Gastroesophageal sphincter (tissue), 4 donors: ENCODE data around the gene APOB. TPM values are rescaled to one million over a fixed set of nuclear protein-coding genes. Genes with fewer than 3 reads are reported as not detected.

Experiments used
- ATAC-seq: fragments of 150-250 bp; one replicate; pipeline ENCODE4 v1.9.1; 2016; ENCODE audit warnings: mild to moderate bottlenecking, moderate library complexity
- H3K27ac ChIP-seq, 4 donors: fragments of 200-600 bp; sonication (generic) in 3 of 4; 1 replicate in 3 of 4; 2 replicates in 1 of 4; pipeline ENCODE4 v1.5.1; 2016 to 2019
- H3K27me3 ChIP-seq: fragments of 200-600 bp; sonication (generic); one replicate; pipeline ENCODE4 v1.5.1; 2019
- H3K36me3 ChIP-seq, 2 donors: fragments of 200-600 bp; sonication (generic); one replicate each; pipeline ENCODE4 v1.5.1; 2019; ENCODE audit warnings: control low read depth in 1 of 2
- H3K4me1 ChIP-seq, 3 donors: fragments of 200-600 bp; sonication (generic); 1 replicate in 2 of 3; 2 replicates in 1 of 3; pipeline ENCODE4 v1.5.1; 2016 to 2019; ENCODE audit warnings: control low read depth in 2 of 3
- H3K4me3 ChIP-seq, 2 donors: fragments of 200-600 bp; sonication (generic); one replicate each; pipeline ENCODE4 v1.5.1; 2019; ENCODE audit warnings: mild to moderate bottlenecking in 1 of 2, moderate library complexity in 1 of 2
- H3K9me3 ChIP-seq, 3 donors: fragments of 200-600 bp; sonication (generic); one replicate each; pipeline ENCODE4 v1.5.1; 2017 to 2019; ENCODE audit warnings: control low read depth in 2 of 3
- CTCF ChIP-seq, 4 experiments: fragments of 200-600 bp in 2 of 4; fragments of 450-650 bp in 2 of 4; sonication (generic) in 1 of 4; IDR thresholded peaks; one replicate each; pipeline ENCODE4 v1.5.1; 2017 to 2019; ENCODE audit warnings: antibody characterized with exemption in 4 of 4, mild to moderate bottlenecking in 2 of 4, moderate library complexity in 2 of 4
- EP300 ChIP-seq: sonication (generic); formaldehyde crosslinking; IDR thresholded peaks from one replicate; pipeline ENCODE4 v1.6.1; 2017; ENCODE audit warnings: antibody characterized with exemption, mild to moderate bottlenecking
- POLR2A ChIP-seq, 2 donors: fragments of 450-650 bp; IDR thresholded peaks; one replicate each; pipeline ENCODE4 v1.6.1; 2017; ENCODE audit warnings: antibody characterized with exemption in 2 of 2, mild to moderate bottlenecking in 2 of 2, moderate library complexity in 1 of 2
- POLR2AphosphoS5 ChIP-seq: sonication (generic); formaldehyde crosslinking; IDR thresholded peaks from one replicate; pipeline ENCODE4 v1.6.1; 2017; ENCODE audit warnings: antibody characterized with exemption
- WGBS, 2 donors: methylation state at CpG; one replicate each; pipeline ENCODE4 v1.1.5; 2018; ENCODE audit warnings: low coverage in 1 of 2; 5-methylcytosine and 5-hydroxymethylcytosine counted together
- total RNA-seq, 4 donors: library from RNA; depleted of rRNA; stranded (reverse); fragments of >200 nt; gene quantifications; one replicate each; pipeline ENCODE4 v1.1.0, GENCODE V29; 2016

APOB gene
- total RNA-seq, 4 donors from 2014 or later, result 1.2 to 7.8 (median 2.8) TPM

GRCh38 chr2:21040468-21041377, 3.1 kb downstream of the APOB start:
- no peaks in the 10 kb centered on the region for H3K9me3 ChIP-seq
- no peaks in the 10 kb centered on the region for H3K36me3 ChIP-seq
- peak overlapping the region in 3 of 4 donors; percentile 82 to 87 (median 85) for H3K27ac ChIP-seq
- H3K27me3 ChIP-seq, result peaks cover 9% of the 10 kb centered on the region
- WGBS, 2 donors, result 87 to 93% methylated on average over 7 to 13 of the region's 14 CpGs
- no peak for TF ChIP-seq POLR2A (IDR thresholded peaks at IDR 0.05)
- no peak for TF ChIP-seq EP300
- TF ChIP-seq POLR2AphosphoS5, result no peak
- no peak for TF ChIP-seq CTCF (IDR thresholded peaks at IDR 0.05)
- peaks cover 2 to 62% (median 13%) of the 10 kb centered on the region in 3 donors for H3K4me1 ChIP-seq
- no peak for ATAC-seq
- no peak overlapping the region for H3K4me3 ChIP-seq

GRCh38 chr2:21039979-21040467, 3.9 kb downstream of the APOB start:
- 57 to 72% methylated on average over 4 to 10 of the region's 10 CpGs for WGBS, 2 donors
- Histone ChIP-seq H3K9me3 (no peaks in the 10 kb centered on the region), H3K27me3 (peaks cover 9% of the 10 kb centered on the region), H3K27ac (peak overlapping the region; percentile 77 to 87 (median 84)), H3K36me3 (no peaks in the 10 kb centered on the region), H3K4me3 (no peak overlapping the region), H3K4me1 (peaks cover 2 to 62% (median 13%) of the 10 kb centered on the region in 3 donors)
- TF ChIP-seq EP300, result no peak
- TF ChIP-seq POLR2A (IDR thresholded peaks at IDR 0.05), result no peak
- no peak for TF ChIP-seq CTCF (IDR thresholded peaks at IDR 0.05)
- TF ChIP-seq POLR2AphosphoS5, result no peak
- no peak for ATAC-seq

- 17% methylated on average over 1 to 4 of the region's 4 CpGs for whole genome bisulfite sequencing, 2 donors
- Histone ChIP-seq H3K4me1 (peaks cover 2 to 62% (median 13%) of the 10 kb centered on the region in 3 donors), H3K27ac (peak overlapping the region; percentile 77 to 87 (median 84)), H3K4me3 (no peak overlapping the region), H3K27me3 (peaks cover 9% of the 10 kb centered on the region), H3K9me3 (no peaks in the 10 kb centered on the region), H3K36me3 (no peaks in the 10 kb centered on the region)
- TF ChIP-seq CTCF (IDR thresholded peaks at IDR 0.05), result peak in 1 of 4 experiments; percentile 8
- TF ChIP-seq POLR2A (IDR thresholded peaks at IDR 0.05), result no peak
- peak; percentile 6 for ATAC-seq
These were observed 4.8 kb downstream of the APOB start for GRCh38 chr2:21039080-21039556.

GRCh38 chr2:21038403-21039073, 5.3 kb downstream of the APOB start:
- H3K27me3 ChIP-seq, result peaks cover 4% of the 10 kb centered on the region
- H3K36me3 ChIP-seq, result no peaks in the 10 kb centered on the region
- peak; percentile 83 for ATAC-seq
- 17 to 39% methylated on average over 3 of the region's 4 CpGs for WGBS, 2 donors
- H3K9me3 ChIP-seq, result no peaks in the 10 kb centered on the region
- peaks cover 2 to 56% (median 11%) of the 10 kb centered on the region in 3 donors for H3K4me1 ChIP-seq
- TF ChIP-seq POLR2A (IDR thresholded peaks at IDR 0.05), result no peak
- peak; percentile 95 for TF ChIP-seq POLR2AphosphoS5
- TF ChIP-seq CTCF (IDR thresholded peaks at IDR 0.05), result no peak
- TF ChIP-seq EP300, result peak; percentile 81
- no peak overlapping the region for H3K4me3 ChIP-seq
- peak overlapping the region; percentile 77 to 89 (median 84) for H3K27ac ChIP-seq
